GOT3 (cell line): ENCODE data around the gene MAFB.

Experiments
- DNase-seq: peaks from one replicate; lab custom pipeline; 2025; ENCODE audit warnings: mixed read lengths; lab: John Stamatoyannopoulos, UW

Gene MAFB

DNA sequence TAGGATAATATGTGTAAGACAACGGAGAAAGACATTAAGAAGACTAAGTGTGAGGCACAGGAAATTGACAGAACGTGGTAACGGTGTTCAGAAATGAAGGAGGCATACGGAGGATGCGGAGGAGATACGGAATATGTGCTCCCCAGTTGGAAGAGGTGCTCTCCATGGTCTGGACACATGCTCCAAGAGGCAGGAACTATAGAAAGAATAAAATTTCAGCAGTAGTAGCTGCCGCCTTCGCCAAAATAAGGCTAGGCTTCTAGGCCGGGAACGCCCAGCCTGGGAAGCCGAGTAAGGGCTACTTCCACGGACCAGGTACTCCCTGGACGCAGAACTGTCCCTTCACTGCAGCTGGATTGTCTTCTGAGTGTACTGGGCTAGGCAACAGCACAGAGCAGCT is 7.4 kb downstream of the MAFB start:
- no peak for DNase-seq

GRCh38 chr20:40681165-40681564 is 7.9 kb downstream of the MAFB start:
- no peak for DNase-seq

DNA sequence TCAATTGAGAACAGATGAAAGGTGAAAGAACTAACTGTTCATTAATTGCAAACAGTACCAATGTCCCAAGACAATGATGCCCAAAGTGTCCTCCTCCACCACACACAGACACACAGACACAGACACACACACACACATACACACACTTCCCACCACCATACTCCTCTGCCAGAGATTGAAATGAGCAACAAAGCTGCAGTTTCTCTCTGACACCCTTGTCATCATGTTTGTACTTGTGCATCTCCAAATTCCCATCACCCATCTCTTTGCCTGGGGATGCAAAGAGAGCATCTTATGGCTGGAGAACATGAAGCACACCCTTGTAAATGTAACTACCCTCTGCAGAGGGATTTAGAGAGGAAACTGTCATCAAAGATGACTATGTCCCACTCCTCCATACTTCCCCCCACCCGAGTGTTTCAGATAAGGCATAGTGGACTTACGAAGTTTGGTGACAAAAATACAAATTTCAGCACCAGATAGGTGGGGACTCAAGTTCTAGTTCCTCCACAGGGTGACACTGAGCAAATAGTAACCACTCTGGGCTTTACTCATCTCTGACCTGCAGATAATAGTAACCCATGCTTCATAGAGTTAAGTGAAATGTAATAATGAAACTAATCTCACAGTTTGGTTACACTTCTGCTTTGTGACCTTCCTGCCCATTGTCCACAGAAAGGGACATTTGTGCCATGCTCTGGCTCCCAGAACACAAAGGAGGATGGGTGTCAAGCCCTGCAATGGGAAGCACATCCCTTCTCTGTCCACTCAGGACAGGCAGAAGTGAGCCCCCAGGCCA is 8.7 kb downstream of the MAFB start:
- no peak for DNase-seq

GRCh38 chr20:40679184-40679583 is 9.9 kb downstream of the MAFB start:
- no peak for DNase-seq

GRCh38 chr20:40678286-40678875 is 10.7 kb downstream of the MAFB start:
- DNase-seq: no peak

DNA sequence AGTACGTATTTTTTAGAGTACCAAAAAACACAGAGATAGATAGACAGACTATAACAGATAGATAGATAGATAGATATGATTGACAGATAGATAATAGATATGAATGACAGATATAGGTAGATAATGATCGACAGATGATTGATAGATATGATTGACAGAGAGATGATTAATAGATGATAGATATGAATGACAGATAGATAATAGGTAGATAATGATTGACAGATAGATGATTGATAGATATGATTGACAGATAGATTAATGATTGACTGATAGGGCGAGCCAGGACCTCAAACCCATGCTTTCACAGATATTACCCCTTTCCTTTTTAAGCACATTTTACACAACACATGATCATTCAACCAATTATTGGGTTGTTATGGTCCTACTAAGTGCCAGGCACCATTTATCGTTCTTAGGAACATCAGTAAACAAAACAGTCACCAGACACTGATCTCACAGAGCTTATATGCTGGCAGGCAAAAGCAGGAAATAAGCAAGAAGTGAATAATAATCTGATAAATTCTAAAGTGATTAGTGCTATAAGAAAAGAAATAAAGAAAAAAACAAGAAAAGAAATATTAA is 11.6 kb downstream of the MAFB start:
- DNase-seq: no peak

DNA sequence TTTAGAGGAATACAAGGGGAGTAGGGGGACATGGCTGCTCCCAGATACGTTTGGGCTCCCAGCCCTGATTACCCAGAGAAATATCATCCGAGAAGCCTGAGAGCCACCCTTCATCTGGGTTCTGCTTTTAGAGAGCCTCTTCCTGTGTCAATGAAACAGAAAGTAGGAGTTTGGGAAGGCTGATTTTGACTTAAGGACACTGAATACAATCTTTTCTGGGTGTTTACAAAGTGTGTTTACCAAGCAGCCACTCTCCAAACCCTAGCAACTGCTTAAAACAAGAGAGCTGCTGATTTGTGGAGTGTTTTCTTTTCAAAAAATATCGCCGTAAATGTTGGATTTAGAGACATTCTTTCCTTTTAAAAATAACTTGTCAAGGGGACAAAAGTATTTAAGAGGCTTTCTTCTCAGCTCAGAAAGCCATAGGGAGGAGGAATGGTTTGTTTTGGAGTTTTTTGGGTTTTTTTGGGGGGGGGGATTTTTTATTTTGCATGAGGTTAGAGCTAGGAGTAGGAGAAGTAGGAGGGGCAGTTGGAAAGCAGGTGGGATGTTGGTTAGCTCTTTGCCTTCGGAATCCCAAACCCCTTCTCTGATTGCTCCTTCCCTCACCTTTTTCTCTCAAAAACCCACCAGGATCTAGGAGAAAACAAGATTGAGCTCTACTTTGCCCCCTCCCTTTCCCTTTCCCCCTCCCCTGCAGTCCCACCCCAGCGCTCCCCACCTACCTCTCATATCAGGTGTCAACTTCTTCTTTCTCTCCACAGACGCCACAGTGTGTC is 12.4 kb downstream of the MAFB start:
- DNase-seq: no peak

DNA sequence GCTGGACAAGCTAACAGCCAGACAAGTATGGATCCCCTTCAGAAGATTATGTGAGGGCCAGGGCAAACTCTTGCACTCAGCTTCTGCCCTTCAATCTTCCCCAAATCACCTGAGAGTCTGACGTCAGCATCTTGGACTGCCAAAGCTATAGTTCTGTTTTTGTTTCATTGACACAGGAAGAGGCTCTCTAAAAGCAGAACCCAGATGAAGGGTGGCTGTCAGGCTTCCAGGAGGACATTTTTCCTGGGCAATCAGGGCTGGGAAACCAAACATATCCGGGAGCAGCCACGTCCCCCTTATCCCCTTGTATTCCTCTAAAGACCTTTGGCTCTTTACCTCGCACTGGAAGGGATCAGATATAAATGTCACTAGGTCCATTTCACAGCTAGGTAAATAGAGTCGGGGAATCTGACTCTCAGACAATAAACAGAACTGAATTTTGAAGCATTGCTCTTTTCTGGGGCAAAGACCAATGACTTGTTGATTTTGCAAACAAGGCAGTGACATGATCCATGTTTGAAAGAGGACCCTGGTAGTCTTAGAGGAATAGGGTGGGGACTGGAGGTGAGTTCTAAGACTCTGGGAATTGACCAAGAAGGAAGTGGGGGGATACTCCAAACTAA is 13.3 kb downstream of the MAFB start:
- no peak for DNase-seq

DNA sequence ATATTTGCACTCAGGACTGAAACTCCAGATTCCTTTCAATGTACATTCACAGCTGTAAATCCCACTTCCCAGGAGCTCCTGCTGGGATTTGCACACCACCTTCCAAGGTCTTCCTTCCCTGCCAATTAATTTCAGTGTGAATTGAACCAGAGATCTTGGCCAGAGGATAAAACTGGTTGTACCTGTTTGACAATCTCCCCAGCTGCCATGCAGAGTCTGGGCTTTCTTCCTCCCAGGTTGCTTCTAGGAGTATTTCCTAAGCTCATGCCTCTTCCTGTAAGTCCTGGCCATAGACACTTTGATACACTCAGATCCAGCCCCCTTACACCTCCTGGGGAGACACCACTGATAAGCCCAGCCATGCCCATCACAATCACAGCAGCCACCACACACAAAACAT is 15.6 kb downstream of the MAFB start:
- no peak for DNase-seq

DNA sequence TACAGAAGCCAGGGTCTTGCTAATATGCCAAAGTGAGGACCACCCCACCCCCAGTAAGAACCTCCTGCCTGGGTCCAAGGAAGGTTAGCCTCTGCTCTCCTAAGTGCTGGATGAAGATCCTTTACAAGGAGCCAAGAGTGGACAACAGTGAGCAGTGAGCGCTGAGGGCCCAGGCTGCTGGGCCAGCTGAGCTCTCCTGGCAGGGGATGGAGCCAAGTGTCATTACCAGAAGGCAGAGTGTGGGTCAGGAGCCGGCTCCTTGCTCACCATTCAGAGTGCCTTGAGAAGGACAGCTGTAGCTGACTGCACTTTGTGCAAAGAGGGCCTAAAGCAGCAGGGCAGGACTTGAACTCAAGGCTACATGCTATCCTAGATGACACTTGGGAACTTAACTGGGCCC is 16.9 kb downstream of the MAFB start:
- no peak for DNase-seq

- DNase-seq: no peak
These were observed 18.8 kb downstream of the MAFB start for GRCh38 chr20:40670253-40670652.

- no peak for DNase-seq
These were observed 19.3 kb downstream of the MAFB start for GRCh38 chr20:40669692-40670091.

DNA sequence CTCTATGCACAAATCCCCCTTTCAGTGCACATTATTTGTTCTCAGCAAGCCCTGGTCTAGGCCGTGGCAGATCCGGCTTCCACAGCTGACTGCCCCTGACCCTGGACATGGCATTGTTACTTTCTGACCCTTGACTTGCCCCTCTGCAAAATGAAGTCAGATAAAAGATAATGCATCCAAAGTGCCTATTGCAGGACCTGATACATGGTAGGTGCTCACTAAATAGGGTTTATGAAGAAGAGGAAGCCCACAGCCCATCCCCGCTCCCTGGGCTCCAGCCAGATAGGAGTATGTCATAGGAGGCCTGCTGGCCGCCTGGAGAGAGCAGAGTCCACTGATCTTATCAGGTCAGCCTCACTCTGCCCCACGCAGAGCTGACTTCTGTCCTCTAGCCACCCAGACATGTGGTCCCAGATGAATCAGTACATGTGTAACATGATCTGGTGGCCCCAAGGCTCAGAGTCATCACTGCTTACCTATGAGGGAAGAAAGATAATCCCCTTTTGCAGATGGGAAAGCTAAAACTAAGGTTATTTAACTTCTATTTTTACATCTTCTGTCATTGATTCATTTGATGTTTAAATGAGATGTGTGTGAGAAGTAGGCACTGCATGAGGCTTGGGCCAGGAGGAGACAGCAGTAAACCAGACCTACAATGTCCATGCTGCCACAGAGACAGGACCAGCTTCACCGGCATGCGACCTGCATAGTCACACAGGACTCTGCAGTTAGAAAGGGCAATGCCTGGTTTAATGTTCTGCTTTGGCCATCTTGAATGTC is 20.4 kb downstream of the MAFB start:
- no peak for DNase-seq

DNA sequence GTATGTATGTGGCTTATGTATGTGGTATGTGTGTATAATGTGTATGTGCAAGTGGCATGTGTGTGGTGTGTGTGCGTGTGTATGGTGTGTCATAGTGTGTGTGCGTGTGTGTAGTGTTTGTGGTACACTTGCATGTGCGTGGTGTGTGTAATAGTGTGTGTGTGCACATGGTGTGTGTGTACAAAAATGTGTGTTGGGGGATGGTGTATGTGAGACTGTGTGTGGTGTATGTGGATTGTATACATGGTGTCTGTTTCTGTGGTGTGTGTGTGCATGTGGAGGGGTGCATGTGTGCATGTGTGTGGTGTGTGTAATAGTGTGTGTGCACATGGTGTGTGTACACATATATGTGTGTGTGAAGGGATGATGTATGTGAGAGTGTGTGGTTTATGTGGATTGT is 21.5 kb downstream of the MAFB start:
- no peak for DNase-seq

DNA sequence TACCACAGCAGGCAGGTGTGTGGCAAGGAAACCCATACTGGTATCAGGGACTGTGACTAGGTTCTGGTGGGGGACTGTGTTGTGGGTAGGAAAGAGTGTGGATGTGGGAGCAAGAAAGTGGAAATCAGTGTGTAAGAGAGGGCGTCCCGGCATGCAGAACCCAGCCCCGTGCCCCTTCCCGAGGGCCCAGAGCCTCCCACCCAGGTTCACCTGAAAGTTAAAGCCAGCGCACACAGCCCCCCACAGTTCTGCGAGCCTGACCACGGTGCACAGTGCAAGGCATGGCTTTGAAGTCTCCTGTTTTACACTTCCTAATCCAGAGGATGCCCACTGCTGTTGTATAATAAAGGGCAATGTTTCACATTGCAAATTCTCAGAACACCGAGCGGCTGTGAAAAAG is 22.7 kb downstream of the MAFB start:
- DNase-seq: no peak

DNA sequence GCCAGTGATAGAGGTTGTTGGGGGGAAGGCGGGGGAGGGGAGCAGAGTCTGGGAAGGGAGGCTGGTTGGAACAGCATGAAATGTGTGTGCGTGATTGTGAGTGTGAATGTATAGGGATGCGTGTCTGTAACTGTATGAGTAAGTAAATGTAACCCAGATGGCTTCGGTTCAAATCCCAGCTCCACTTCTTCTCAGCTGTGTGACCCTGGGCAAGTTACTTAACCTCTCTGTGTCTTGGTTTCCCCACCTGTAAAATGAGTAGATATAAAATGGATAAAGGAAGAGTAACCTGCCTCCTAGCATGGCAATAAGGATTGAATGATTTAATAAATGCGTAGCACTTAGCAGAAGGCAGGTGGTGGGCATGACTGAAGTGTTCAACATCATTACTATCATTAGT is 24.1 kb downstream of the MAFB start:
- no peak for DNase-seq

- DNase-seq: no peak
These were observed 24.8 kb downstream of the MAFB start for GRCh38 chr20:40663991-40664880.

GRCh38 chr20:40663304-40663790 is 25.7 kb downstream of the MAFB start:
- DNase-seq: no peak

- DNase-seq: no peak
These were observed 29.5 kb downstream of the MAFB start for GRCh38 chr20:40659567-40659966.

- no peak for DNase-seq
These were observed 30.5 kb downstream of the MAFB start for GRCh38 chr20:40658509-40658908.
